Posterior vena cava (tissue), 2 donors: Measurements from ENCODE around the gene NME4. TPM values are rescaled to one million over a fixed set of nuclear protein-coding genes. Genes with fewer than 3 reads are reported as not detected.

ENCODE experiments used
- total RNA-seq, 2 donors: library from RNA; stranded (reverse); fragmentation: NEBNext Ultra II Directional; extraction: Animal tissue kit (Norgen Biotek cat#: 25700); gene quantifications; one replicate each; pipeline ENCODE4 v1.2.1, GENCODE V29; 2021
- donor health status: DM: yes; HTN: yes; CAD: no.
- donor health status: DM: yes; HTN: yes; CAD: no.

The NME4 gene
- total RNA-seq, 2 donors from 2014 or later = 70.7 to 108 TPM

Other genes with a start within 250 kb of the NME4 start
- not detected for gene HBZ, start 244.6 kb upstream of the NME4 start, total RNA-seq
- 1 to 10 TPM in 1 of 2 donors, under 1 TPM in 1; 0.90 to 1.5 TPM for gene HBM, start 231.2 kb upstream of the NME4 start, total RNA-seq
- 1,000 to 10,000 TPM in 1 of 2 donors, 100 to 1,000 TPM in 1; 750 to 2,679 TPM for gene HBA2, start 224.3 kb upstream of the NME4 start, total RNA-seq
- gene HBA1, start 220.5 kb upstream of the NME4 start, total RNA-seq = 1,000 to 10,000 TPM in 1 of 2 donors, 100 to 1,000 TPM in 1; 878 to 2,742 TPM
- under 1 TPM in 1 of 2 donors, not detected in 1; 0.48 TPM for gene HBQ1, start 216.7 kb upstream of the NME4 start, total RNA-seq
- 10 to 100 TPM; 42.7 to 43.0 TPM for gene LUC7L, start 167.8 kb upstream of the NME4 start, total RNA-seq
- 10 to 100 TPM; 69.4 to 86.2 TPM for gene FAM234A, start 162.4 kb upstream of the NME4 start, total RNA-seq
- gene RGS11, start 121.3 kb upstream of the NME4 start, total RNA-seq = 10 to 100 TPM in 1 of 2 donors, 1 to 10 TPM in 1; 7.7 to 10.6 TPM
- gene ARHGDIG, start 116.6 kb upstream of the NME4 start, total RNA-seq = under 1 TPM; 0.38 to 0.97 TPM
- gene PDIA2, start 114.0 kb upstream of the NME4 start, total RNA-seq = under 1 TPM; 0.86 to 0.88 TPM
- gene AXIN1, start 44.5 kb upstream of the NME4 start, total RNA-seq = 10 to 100 TPM; 13.4 to 19.0 TPM
- gene MRPL28, start 26.7 kb upstream of the NME4 start, total RNA-seq = 10 to 100 TPM; 35.7 to 36.0 TPM
- gene PGAP6, start 15.2 kb upstream of the NME4 start, total RNA-seq = 10 to 100 TPM; 24.7 to 28.9 TPM
- 10 to 100 TPM; 11.2 to 12.9 TPM for gene DECR2, start 4.7 kb downstream of the NME4 start, total RNA-seq
- 10 to 100 TPM; 40.1 to 45.2 TPM for gene RAB11FIP3, start 28.4 kb downstream of the NME4 start, total RNA-seq
- gene CAPN15, start 130.5 kb downstream of the NME4 start, total RNA-seq = 10 to 100 TPM; 23.3 to 26.6 TPM
- not detected for gene PRR35, start 163.2 kb downstream of the NME4 start, total RNA-seq
- under 1 TPM; 0.38 to 0.65 TPM for gene NHLRC4, start 169.8 kb downstream of the NME4 start, total RNA-seq
- gene PIGQ, start 172.8 kb downstream of the NME4 start, total RNA-seq = 10 to 100 TPM; 22.1 to 25.4 TPM
- 10 to 100 TPM; 13.0 to 13.6 TPM for gene RAB40C, start 192.9 kb downstream of the NME4 start, total RNA-seq
- under 1 TPM; 0.14 TPM for gene WFIKKN1, start 233.8 kb downstream of the NME4 start, total RNA-seq
- 10 to 100 TPM; 43.3 to 63.2 TPM for gene METTL26, start 239.1 kb downstream of the NME4 start, total RNA-seq
- gene MCRIP2, start 244.6 kb downstream of the NME4 start, total RNA-seq = 10 to 100 TPM; 19.0 to 21.5 TPM